22Rv1 (cell line): ENCODE data around the gene GNG7.

Experiments used
- CTCF ChIP-seq: fragments of 450-650 bp; IDR thresholded peaks from 2 replicates; pipeline ENCODE4 v1.5.1; 2017; ENCODE audit warnings: mild to moderate bottlenecking
- ZFX ChIP-seq: fragments of 450-650 bp; IDR thresholded peaks from 2 replicates; pipeline ENCODE4 v1.6.1; 2017; ENCODE audit warnings: antibody characterized with exemption, borderline replicate concordance

GRCh38 chr19:2680808-2681207 is 21.7 kb downstream of the GNG7 start:
- TF ChIP-seq CTCF (no peak), ZFX (no peak)
